Right lobe of liver (tissue), 6 donors: ENCODE data around the gene RALY. TPM values are rescaled to one million over a fixed set of nuclear protein-coding genes. Genes with fewer than 3 reads are reported as not detected.

ENCODE experiments used
- ATAC-seq, 4 donors: fragments of 200-7000 bp; cut with Tn5 transposase; one replicate each; pipeline ENCODE4 v1.9.1; 2020; ENCODE audit warnings: mild to moderate bottlenecking in 4 of 4, moderate library complexity in 4 of 4
- DNase-seq, 3 donors: peaks; one replicate each; pipeline ENCODE4 v3.0.0-alpha.2; 2020
- H3K27ac ChIP-seq, 3 donors: fragments of 200-600 bp; one replicate each; pipeline ENCODE4 v1.8.0; 2022
- H3K27me3 ChIP-seq, 2 donors: fragments of 200-600 bp; one replicate each; pipeline ENCODE4 v1.8.0; 2022
- H3K36me3 ChIP-seq, 4 donors: fragments of 200-600 bp; sonication (generic) in 1 of 4; one replicate each; pipeline versions ENCODE4 v1.5.1 to v1.8.0; 2017 to 2022; ENCODE audit warnings: control low read depth in 1 of 4
- H3K4me1 ChIP-seq, 4 donors: fragments of 200-600 bp; sonication (generic) in 1 of 4; one replicate each; pipeline versions ENCODE4 v1.5.1 to v1.8.0; 2017 to 2022; ENCODE audit warnings: control low read depth in 1 of 4
- H3K4me3 ChIP-seq, 3 donors: fragments of 200-600 bp; one replicate each; pipeline ENCODE4 v1.8.0; 2022
- H3K9me3 ChIP-seq, 4 donors: fragments of 200-600 bp; sonication (generic) in 1 of 4; one replicate each; pipeline versions ENCODE4 v1.5.1 to v1.8.0; 2017 to 2022; ENCODE audit warnings: control low read depth in 1 of 4
- POLR2A ChIP-seq: fragments of 450-650 bp; IDR thresholded peaks from one replicate; pipeline ENCODE4 v1.6.1; 2017; ENCODE audit warnings: antibody characterized with exemption, mild to moderate bottlenecking
- WGBS: methylation state at CpG from one replicate; pipeline ENCODE4 v1.1.6; 2018; ENCODE audit warnings: low coverage, low lambda C conversion rate; ENCODE audit not compliant: insufficient coverage; ENCODE audit errors: missing lambda C conversion rate; 5-methylcytosine and 5-hydroxymethylcytosine counted together
- intact Hi-C, 2 donors: fragments of 100-400 bp; cut with DNase I; formaldehyde crosslinking; loops; one replicate each; pipeline versions ENCODE4 v1.11.2 to v1.14.1; 2022
- total RNA-seq, 6 experiments: library from RNA; depleted of rRNA in 2 of 6; stranded (reverse); fragments of >200 nt in 2 of 6; fragmentation: NEBNext Ultra II Directional in 3 of 6; extraction: Animal tissue kit (Norgen Biotek cat#: 25700) in 3 of 6; gene quantifications; one replicate each; pipeline versions ENCODE4 v1.1.0 to v1.2.4, GENCODE V29; 2016 to 2023
- TF ChIP-seq, protein P1 (sequence below), 4 donors: fragments of 200-600 bp in 3 of 4; fragments of 450-650 bp in 1 of 4; IDR thresholded peaks; one replicate each; pipeline versions ENCODE4 v1.5.1 to v1.8.0; 2016 to 2022; ENCODE audit warnings: antibody characterized with exemption in 4 of 4, mild to moderate bottlenecking in 2 of 4
- donor health status: DM: no; HTN: yes; CAD: no.
- donor health status: DM: no; HTN: no; CAD: no.
- donor health status: DM: no; HTN: no; CAD: no.
- donor health status: DM: no; HTN: yes; CAD: no.
- donor health status: DM: no; HTN: yes; CAD: no.

The RALY gene
- total RNA-seq, 6 experiments from 2014 or later: 24.8 to 42.1 (median 33.4) TPM

DNA sequence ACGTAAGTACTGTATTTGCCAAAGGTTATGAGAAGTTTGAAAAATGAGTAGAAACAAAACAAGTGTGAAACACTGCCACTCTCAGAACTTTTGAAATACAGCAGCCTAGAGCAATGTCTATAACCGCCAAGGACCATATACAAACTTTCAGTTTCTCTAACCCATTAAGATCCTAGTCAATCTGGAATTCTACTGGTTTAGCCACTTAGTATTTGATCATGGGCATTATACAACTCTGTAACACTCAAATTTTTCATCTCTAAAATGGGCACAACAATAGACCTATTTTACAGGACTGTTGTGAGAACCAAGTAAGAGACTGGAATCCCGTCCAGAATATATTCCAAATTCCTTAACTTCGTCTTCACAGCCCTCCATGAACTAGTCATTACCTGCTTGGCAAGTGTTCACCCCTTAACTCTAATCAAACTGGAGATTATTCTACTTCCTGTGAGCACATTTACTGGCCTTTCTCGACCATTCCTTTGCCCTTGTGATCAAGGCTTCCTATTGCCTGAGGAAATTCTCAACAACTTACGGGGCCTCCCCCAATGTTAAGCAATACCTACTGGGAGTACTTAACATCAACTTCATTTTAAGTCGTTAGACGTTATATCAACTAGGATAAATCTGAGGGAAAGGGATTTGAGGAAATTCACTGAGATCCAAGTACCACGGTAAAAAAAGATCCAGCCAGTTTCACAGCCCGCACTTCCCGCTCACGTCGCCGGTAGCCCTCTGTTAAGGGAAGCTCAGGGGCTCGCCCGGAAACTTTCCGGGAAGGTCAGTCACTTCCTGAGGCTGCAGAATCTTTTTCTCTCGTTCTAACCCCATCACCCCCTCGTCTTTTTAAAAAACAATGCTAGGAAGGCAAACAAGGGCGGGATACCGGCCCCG, 117.3 kb downstream of the RALY start:
- WGBS: under 1% methylated on average over 18 of the region's 22 CpGs
- Histone ChIP-seq H3K4me3 (peak overlapping the region; percentile 85 to 100 (median 99)), H3K27me3 (no peaks in the 10 kb centered on the region), H3K27ac (peak overlapping the region; percentile 83 to 99 (median 90)), H3K36me3 (peaks cover 0 to 6% (median 2%) of the 10 kb centered on the region in 4 donors), H3K4me1 (peaks cover 0 to 31% (median 15%) of the 10 kb centered on the region in 4 donors), H3K9me3 (no peaks in the 10 kb centered on the region)
- TF ChIP-seq, protein P1, sequence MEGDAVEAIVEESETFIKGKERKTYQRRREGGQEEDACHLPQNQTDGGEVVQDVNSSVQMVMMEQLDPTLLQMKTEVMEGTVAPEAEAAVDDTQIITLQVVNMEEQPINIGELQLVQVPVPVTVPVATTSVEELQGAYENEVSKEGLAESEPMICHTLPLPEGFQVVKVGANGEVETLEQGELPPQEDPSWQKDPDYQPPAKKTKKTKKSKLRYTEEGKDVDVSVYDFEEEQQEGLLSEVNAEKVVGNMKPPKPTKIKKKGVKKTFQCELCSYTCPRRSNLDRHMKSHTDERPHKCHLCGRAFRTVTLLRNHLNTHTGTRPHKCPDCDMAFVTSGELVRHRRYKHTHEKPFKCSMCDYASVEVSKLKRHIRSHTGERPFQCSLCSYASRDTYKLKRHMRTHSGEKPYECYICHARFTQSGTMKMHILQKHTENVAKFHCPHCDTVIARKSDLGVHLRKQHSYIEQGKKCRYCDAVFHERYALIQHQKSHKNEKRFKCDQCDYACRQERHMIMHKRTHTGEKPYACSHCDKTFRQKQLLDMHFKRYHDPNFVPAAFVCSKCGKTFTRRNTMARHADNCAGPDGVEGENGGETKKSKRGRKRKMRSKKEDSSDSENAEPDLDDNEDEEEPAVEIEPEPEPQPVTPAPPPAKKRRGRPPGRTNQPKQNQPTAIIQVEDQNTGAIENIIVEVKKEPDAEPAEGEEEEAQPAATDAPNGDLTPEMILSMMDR (IDR thresholded peaks at IDR 0.05): peak in 1 of 4 donors; percentile 10
- no peak for TF ChIP-seq POLR2A
- ATAC-seq: peak in 1 of 4 donors; percentile 6
- DNase-seq: peak in 1 of 3 donors; percentile 38
- intact Hi-C loops: no loop called here

GRCh38 chr20:34111702-34112599, 118.2 kb downstream of the RALY start, which contains the start of gene EIF2S2:
Gene EIF2S2 (minus strand): TSS chr20:34112243. CDS start chr20:34112110, 133 bp downstream.
- Histone ChIP-seq H3K9me3 (no peaks in the 10 kb centered on the region), H3K27ac (peak within 1 kb of the TSS; percentile 83 to 99 (median 90)), H3K36me3 (peaks cover 0 to 6% (median 2%) of the 10 kb centered on the region in 4 donors), H3K4me3 (peak within 1 kb of the TSS; percentile 85 to 100 (median 99)), H3K4me1 (peaks cover 0 to 30% (median 13%) of the 10 kb centered on the region in 4 donors), H3K27me3 (no peaks in the 10 kb centered on the region)
- intact Hi-C loops: no loop called here
- 0% methylated on average over 20 of the region's 81 CpGs for WGBS
- TF ChIP-seq, protein P1 (IDR thresholded peaks at IDR 0.05): no peak
- TF ChIP-seq POLR2A: peak; percentile 98
- ATAC-seq (peak; percentile 94 to 97 (median 96)), DNase-seq (peak; percentile 96 to 97 (median 96))

- Histone ChIP-seq H3K9me3 (no peaks in the 10 kb centered on the region), H3K36me3 (peaks cover 0 to 6% (median 2%) of the 10 kb centered on the region in 4 donors), H3K27me3 (no peaks in the 10 kb centered on the region), H3K4me3 (peak overlapping the region; percentile 85 to 100 (median 99)), H3K27ac (peak overlapping the region; percentile 75 to 90 (median 83)), H3K4me1 (peaks cover 0 to 30% (median 12%) of the 10 kb centered on the region in 4 donors)
- ATAC-seq (peak in 3 of 4 donors; percentile 0 to 3 (median 1)), DNase-seq (peak in 2 of 3 donors; percentile 26 to 47)
- intact Hi-C loops: no loop called here
- no peak for TF ChIP-seq POLR2A
- TF ChIP-seq, protein P1 (IDR thresholded peaks at IDR 0.05): no peak
- 5% methylated on average over 16 of the region's 18 CpGs for WGBS
These were observed 118.9 kb downstream of the RALY start for GRCh38 chr20:34112600-34113101.

DNA sequence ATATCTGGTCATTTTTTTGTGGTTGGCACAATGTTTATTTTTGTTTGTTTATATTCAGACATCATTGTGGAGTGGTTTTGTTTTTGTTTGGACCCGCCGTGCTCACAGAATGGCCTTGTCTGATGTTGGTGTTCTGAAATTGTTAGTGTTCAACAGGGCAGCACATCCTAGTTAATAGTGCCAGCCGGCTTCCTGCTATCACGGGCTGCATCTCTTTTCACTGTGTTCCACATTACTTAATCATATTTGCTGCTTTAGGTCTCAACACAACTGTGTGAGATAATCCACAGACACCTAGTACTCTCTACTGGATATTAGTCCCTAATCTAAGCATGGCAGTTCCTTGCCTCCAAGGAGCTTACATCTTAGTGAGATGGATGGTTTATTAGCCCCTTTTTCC, 121.1 kb downstream of the RALY start:
- no peaks in the 10 kb centered on the region for H3K36me3 ChIP-seq
- no peak overlapping the region for H3K4me3 ChIP-seq
- peaks cover 0 to 11% (median 4%) of the 10 kb centered on the region in 4 donors for H3K4me1 ChIP-seq
- no peak for TF ChIP-seq POLR2A
- TF ChIP-seq, protein P1 (IDR thresholded peaks at IDR 0.05): no peak
- DNase-seq (no peak), ATAC-seq (no peak)
- intact Hi-C loops: no loop called here
- WGBS: 82% methylated on average over 4 of the region's 4 CpGs
- no peaks in the 10 kb centered on the region for H3K27me3 ChIP-seq
- no peaks in the 10 kb centered on the region for H3K9me3 ChIP-seq
- H3K27ac ChIP-seq: no peak overlapping the region
